Trophoblast cell (in vitro differentiated cells and primary cell): ENCODE measurements around the gene FAM227A. TPM values are rescaled to one million over a fixed set of nuclear protein-coding genes. Genes with fewer than 3 reads are reported as not detected.

Experiments used
- DNase-seq, 2 donors: peaks; one replicate each; pipeline ENCODE4 v3.0.0-alpha.2; 2016
- H2AFZ ChIP-seq: 2 replicates; pipeline ENCODE4 v1.6.1; 2013; ENCODE audit warnings: low read length, moderate library complexity, mild to moderate bottlenecking; ENCODE audit not compliant: insufficient read depth, poor library complexity
- H2AK5ac ChIP-seq: 2 replicates; pipeline ENCODE4 v1.6.1; 2013; ENCODE audit warnings: mild to moderate bottlenecking, low read length
- H2BK120ac ChIP-seq: 2 replicates; pipeline ENCODE4 v1.6.1; 2013; ENCODE audit warnings: low read length, mild to moderate bottlenecking, moderate library complexity; ENCODE audit not compliant: insufficient read depth, poor library complexity
- H2BK12ac ChIP-seq: 2 replicates; pipeline ENCODE4 v1.6.1; 2013; ENCODE audit warnings: mild to moderate bottlenecking, low read length, moderate library complexity
- H2BK5ac ChIP-seq: 2 replicates; pipeline ENCODE4 v1.6.1; 2013; ENCODE audit warnings: low read length, low read depth, moderate library complexity, mild to moderate bottlenecking; ENCODE audit not compliant: poor library complexity
- H3K14ac ChIP-seq: 2 replicates; pipeline ENCODE4 v1.6.1; 2013; ENCODE audit warnings: mild to moderate bottlenecking, low read length
- H3K18ac ChIP-seq: 2 replicates; pipeline ENCODE4 v1.6.1; 2013; ENCODE audit warnings: mild to moderate bottlenecking, low read length
- H3K23ac ChIP-seq: 2 replicates; pipeline ENCODE4 v1.6.1; 2013; ENCODE audit warnings: low read length
- H3K27ac ChIP-seq: 2 replicates; pipeline ENCODE4 v1.5.1; 2013; ENCODE audit warnings: low read depth, mild to moderate bottlenecking, inconsistent platforms, low read length, moderate library complexity
- H3K27me3 ChIP-seq: 2 replicates; pipeline ENCODE4 v1.6.1; 2013; ENCODE audit warnings: inconsistent platforms, mild to moderate bottlenecking, low read length, moderate library complexity; ENCODE audit not compliant: insufficient read depth
- H3K36me3 ChIP-seq, 2 experiments: 1 replicate in 1 of 2; 2 replicates in 1 of 2; pipeline ENCODE4 v1.6.1; 2013; ENCODE audit warnings: low read length in 2 of 2, mild to moderate bottlenecking in 2 of 2, moderate library complexity in 1 of 2; ENCODE audit not compliant: insufficient read depth in 2 of 2, control insufficient read depth in 1 of 2
- H3K4ac ChIP-seq: 2 replicates; pipeline ENCODE4 v1.6.1; 2013; ENCODE audit warnings: low read depth, mild to moderate bottlenecking, low read length, moderate library complexity
- H3K4me1 ChIP-seq, 2 experiments: 1 replicate in 1 of 2; 2 replicates in 1 of 2; pipeline ENCODE4 v1.6.1; 2013; ENCODE audit warnings: low read length in 2 of 2, mild to moderate bottlenecking in 2 of 2, moderate library complexity in 1 of 2; ENCODE audit not compliant: insufficient read depth in 2 of 2, control insufficient read depth in 1 of 2
- H3K4me2 ChIP-seq: 2 replicates; pipeline ENCODE4 v1.6.1; 2013; ENCODE audit warnings: inconsistent platforms, mild to moderate bottlenecking, low read length, moderate library complexity
- H3K4me3 ChIP-seq: 2 replicates; pipeline ENCODE4 v1.5.1; 2013; ENCODE audit warnings: mild to moderate bottlenecking, low read depth, low read length, inconsistent platforms
- H3K79me1 ChIP-seq: one replicate; pipeline ENCODE4 v1.6.1; 2013; ENCODE audit warnings: low read length
- H3K79me2 ChIP-seq: 2 replicates; pipeline ENCODE4 v1.6.1; 2013; ENCODE audit warnings: low read length, mild to moderate bottlenecking; ENCODE audit not compliant: control insufficient read depth, insufficient read depth, poor library complexity
- H3K9ac ChIP-seq: 2 replicates; pipeline ENCODE4 v1.6.1; 2013; ENCODE audit warnings: mild to moderate bottlenecking, low read length
- H3K9me3 ChIP-seq: 2 replicates; pipeline ENCODE4 v1.6.1; 2013; ENCODE audit warnings: low read depth, mild to moderate bottlenecking, control low read depth, inconsistent platforms, low read length; ENCODE audit not compliant: insufficient read depth
- H4K12ac ChIP-seq: 2 replicates; pipeline ENCODE4 v1.6.1; 2013; ENCODE audit warnings: low read depth, mild to moderate bottlenecking, low read length, moderate library complexity
- H4K8ac ChIP-seq: 2 replicates; pipeline ENCODE4 v1.6.1; 2013; ENCODE audit warnings: low read depth, mild to moderate bottlenecking, low read length, moderate library complexity
- H4K91ac ChIP-seq: one replicate; pipeline ENCODE4 v1.6.1; 2013; ENCODE audit warnings: low read depth, mild to moderate bottlenecking, low read length, moderate library complexity
- WGBS: extraction: QIAGEN DNeasy Blood & Tissue Kit; methylation state at CpG from one replicate; pipeline ENCODE4 v1.1.7; 2013; ENCODE audit warnings: missing lambda C conversion rate; ENCODE audit not compliant: insufficient read length, insufficient coverage; ENCODE audit errors: extremely low coverage; 5-methylcytosine and 5-hydroxymethylcytosine counted together
- polyA plus RNA-seq: library from polyadenylated mRNA; stranded (reverse); fragments of 200-250 nt; gene quantifications from 2 replicates; pipeline ENCODE4 v1.2.3, GENCODE V29; 2013

The FAM227A gene
- 0.61 and 0.64 TPM in 2 replicates for polyA plus RNA-seq

DNA sequence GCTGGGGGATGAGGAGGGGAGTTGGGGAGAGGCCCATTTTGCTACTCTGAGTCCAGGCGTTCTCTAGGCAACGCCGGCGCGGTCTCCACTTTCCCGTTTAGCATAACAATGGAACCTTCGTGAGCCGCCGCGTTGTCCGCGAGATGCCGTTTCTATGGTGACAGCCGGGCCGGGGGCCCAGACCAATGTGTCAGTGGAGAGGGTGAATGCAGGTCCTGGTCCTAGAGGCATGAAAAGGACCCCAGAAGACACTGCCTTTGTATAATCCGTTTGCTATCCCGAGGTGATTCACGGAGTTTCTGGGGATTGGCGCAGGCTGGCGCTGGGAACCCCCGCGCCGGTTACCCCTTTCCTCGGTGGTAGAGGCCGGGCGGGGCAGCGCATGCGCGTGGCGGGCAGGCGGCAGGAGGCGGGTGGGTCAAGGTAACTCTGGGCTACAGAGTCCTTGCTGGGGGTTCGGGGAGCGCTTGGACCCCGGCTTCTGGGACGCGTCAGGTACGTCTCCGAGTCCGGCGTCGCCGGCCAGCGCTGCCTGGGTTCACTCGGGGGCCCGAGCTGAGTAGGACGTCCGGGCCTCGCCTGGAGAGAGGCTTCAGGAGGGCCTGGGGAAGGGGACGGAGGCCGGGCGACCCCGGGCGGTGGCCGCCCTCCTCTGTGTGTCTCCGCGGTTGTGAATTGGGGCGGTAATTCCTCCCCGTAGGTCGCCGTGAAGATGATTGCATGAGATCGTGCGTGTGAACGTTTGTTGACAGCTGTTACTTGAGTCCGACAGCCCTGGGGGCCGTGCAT, at the start of gene FAM227A, which contains the start of gene CBY1:
Gene FAM227A (minus strand): TSS at position 137 of the 789 bp plus-strand sequence. CDS start 6,224 bp downstream, outside the sequence.
Gene CBY1 (plus strand): TSS at position 383 of the 789 bp plus-strand sequence. CDS start 11,417 bp downstream, outside the sequence.
- DNase-seq: peak; percentile 80 to 95
- Histone ChIP-seq H2BK12ac (peak within 1 kb of the TSS; percentile 70), H4K12ac (peak within 1 kb of the TSS; percentile 29), H2BK5ac (peak within 1 kb of the TSS; percentile 93), H3K9me3 (no peaks in the 10 kb centered on the region), H4K91ac (peak within 1 kb of the TSS; percentile 98), H2AK5ac (no peak within 1 kb of the TSS), H3K79me2 (peaks cover 4% of the 10 kb centered on the region), H3K18ac (peak within 1 kb of the TSS; percentile 62), H3K79me1 (peaks cover 9% of the 10 kb centered on the region), H3K4me2 (peak within 1 kb of the TSS; percentile 94), H2BK120ac (peak within 1 kb of the TSS; percentile 96), H3K23ac (no peak within 1 kb of the TSS), H3K14ac (peak within 1 kb of the TSS; percentile 74), H3K36me3 (no peaks in the 10 kb centered on the region), H3K4me1 (peaks cover 5 to 7% of the 10 kb centered on the region in 2 experiments), H3K4me3 (peak within 1 kb of the TSS; percentile 95), H3K9ac (peak within 1 kb of the TSS; percentile 93), H2AFZ (peak within 1 kb of the TSS; percentile 98), H3K4ac (peak within 1 kb of the TSS; percentile 65), H3K27me3 (no peaks in the 10 kb centered on the region), H3K27ac (peak within 1 kb of the TSS; percentile 45), H4K8ac (peak within 1 kb of the TSS; percentile 88)
- WGBS: no CpG with 5 or more reads among the region's 66 CpGs

DNA sequence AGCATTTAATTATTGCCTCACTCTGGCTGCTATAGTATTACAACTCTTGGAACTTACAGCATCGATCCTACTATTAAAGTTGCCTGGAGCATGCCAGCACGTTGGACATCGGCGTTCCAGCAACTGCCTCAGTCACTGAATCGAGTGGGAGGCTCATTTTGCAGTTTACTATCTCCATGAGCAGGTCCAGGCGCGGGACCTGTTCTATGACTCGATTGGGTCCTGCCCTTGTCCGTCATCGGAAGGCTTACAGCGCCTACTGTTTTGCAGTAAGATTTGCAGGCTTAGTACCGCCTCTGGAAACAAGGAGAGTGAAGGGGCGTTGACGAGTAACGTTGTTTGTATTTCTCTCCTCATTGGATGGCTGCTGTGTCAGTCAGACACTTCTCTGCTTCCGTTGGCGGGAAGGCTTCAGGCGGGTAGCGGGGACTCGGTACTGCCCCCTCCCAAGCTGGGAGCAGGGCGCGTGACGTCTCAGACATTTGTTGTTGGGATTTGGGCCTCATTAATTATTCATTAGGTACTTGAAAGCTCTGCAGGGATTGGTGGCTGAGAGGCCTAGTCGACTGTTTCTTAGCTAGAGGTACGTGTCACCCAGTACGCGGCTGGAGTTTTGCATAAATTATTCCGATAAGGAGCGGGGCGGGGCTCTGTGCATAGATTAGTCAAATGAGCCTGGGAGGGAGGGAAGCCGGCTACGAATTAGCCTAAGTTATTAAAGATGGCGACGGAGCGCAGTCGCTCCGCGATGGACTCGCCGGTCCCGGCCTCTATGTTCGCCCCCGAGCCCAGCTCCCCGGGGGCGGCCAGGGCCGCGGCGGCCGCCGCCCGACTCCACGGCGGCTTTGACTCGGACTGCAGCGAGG, 49.3 kb upstream of the FAM227A start, which contains the start of gene GTPBP1:
Gene GTPBP1 (plus strand): TSS at position 710 of the 866 bp plus-strand sequence. CDS start 12 bp downstream, at position 722.
- Histone ChIP-seq H3K36me3 (no peaks in the 10 kb centered on the region), H4K91ac (peak within 1 kb of the TSS; percentile 59), H3K27me3 (no peaks in the 10 kb centered on the region), H2BK120ac (peak within 1 kb of the TSS; percentile 8), H4K8ac (peak within 1 kb of the TSS; percentile 49), H3K9ac (peak within 1 kb of the TSS; percentile 96), H2AFZ (peak within 1 kb of the TSS; percentile 47), H4K12ac (peak within 1 kb of the TSS; percentile 17), H3K79me1 (peaks cover 18% of the 10 kb centered on the region), H3K4me1 (peaks cover 3 to 9% of the 10 kb centered on the region in 2 experiments), H3K79me2 (peaks cover 13% of the 10 kb centered on the region), H2AK5ac (no peak within 1 kb of the TSS), H3K4me3 (peak within 1 kb of the TSS; percentile 98), H3K9me3 (no peaks in the 10 kb centered on the region), H3K27ac (peak within 1 kb of the TSS; percentile 53), H3K18ac (peak within 1 kb of the TSS; percentile 48), H3K4me2 (peak within 1 kb of the TSS; percentile 98), H3K4ac (peak within 1 kb of the TSS; percentile 67), H3K14ac (peak within 1 kb of the TSS; percentile 81), H2BK5ac (peak within 1 kb of the TSS; percentile 42), H3K23ac (peak within 1 kb of the TSS; percentile 27), H2BK12ac (no peak within 1 kb of the TSS)
- WGBS: no CpG with 5 or more reads among the region's 55 CpGs
- peak; percentile 100 for DNase-seq

DNA sequence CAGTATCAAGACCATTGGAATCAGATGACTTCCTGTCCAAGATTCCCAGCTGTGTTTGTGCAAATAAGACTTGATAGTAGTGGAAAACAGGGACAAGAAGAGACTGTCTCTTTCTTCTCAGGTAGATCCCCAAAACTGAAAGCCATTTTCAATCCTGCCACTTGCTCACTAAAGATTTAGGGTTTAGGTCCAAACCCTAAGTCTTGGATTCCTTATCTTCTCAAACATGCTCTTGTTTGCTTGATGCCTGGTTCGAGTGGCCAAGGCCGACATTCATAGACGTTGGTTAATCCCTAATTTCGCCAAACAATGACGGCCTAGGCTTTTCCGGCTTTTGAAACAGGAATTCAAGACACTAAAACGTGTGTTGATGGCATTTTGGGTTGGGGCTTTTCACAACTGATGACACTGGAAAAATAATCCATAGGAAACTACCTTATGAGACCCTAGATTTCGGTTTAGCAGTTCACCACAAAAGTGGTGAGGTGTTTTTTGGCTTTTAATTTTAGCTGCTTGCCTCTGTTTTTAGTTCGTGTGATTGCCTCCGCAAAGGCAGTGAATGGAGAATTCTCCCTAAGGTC, 48.6 kb upstream of the FAM227A start:
- no peak overlapping the region for H2AK5ac ChIP-seq
- no peak overlapping the region for H4K12ac ChIP-seq
- H4K91ac ChIP-seq: no peak overlapping the region
- H3K4me2 ChIP-seq: peak overlapping the region; percentile 58
- H3K4ac ChIP-seq: no peak overlapping the region
- H3K23ac ChIP-seq: no peak overlapping the region
- no peak overlapping the region for H4K8ac ChIP-seq
- H3K14ac ChIP-seq: no peak overlapping the region
- H3K27me3 ChIP-seq: no peaks in the 10 kb centered on the region
- no peak overlapping the region for H2BK12ac ChIP-seq
- peaks cover 4 to 9% of the 10 kb centered on the region in 2 experiments for H3K4me1 ChIP-seq
- H3K79me2 ChIP-seq: peaks cover 17% of the 10 kb centered on the region
- H2AFZ ChIP-seq: no peak overlapping the region
- no peak overlapping the region for H2BK120ac ChIP-seq
- H2BK5ac ChIP-seq: no peak overlapping the region
- peaks cover 23% of the 10 kb centered on the region for H3K79me1 ChIP-seq
- H3K9ac ChIP-seq: no peak overlapping the region
- no peaks in the 10 kb centered on the region for H3K36me3 ChIP-seq
- no peaks in the 10 kb centered on the region for H3K9me3 ChIP-seq
- WGBS: no CpG with 5 or more reads among the region's 10 CpGs
- H3K18ac ChIP-seq: no peak overlapping the region
- DNase-seq: no peak
- H3K27ac ChIP-seq: no peak overlapping the region
- no peak overlapping the region for H3K4me3 ChIP-seq
